Caco-2 (cell line): Measurements from ENCODE around the gene CCS. TPM values are rescaled to one million over a fixed set of nuclear protein-coding genes. Genes with fewer than 3 reads are reported as not detected.

Experiments used
- BruUV-seq: library from RNA; stranded (reverse); fragments of 400-500 nt; replicated peaks from 2 replicates; lab custom pipeline; 2021; lab: Mats Ljungman, UMichigan
- CTCF ChIA-PET: fragments of 300-600 bp; sonication (Branson Sonifier 250); formaldehyde crosslinking; loops from one replicate; lab custom pipeline; 2022; ENCODE audit warnings: antibody characterized with exemption; lab: Charles Lee
- POLR2A ChIA-PET: fragments of 300-600 bp; sonication (Branson Sonifier 250); formaldehyde crosslinking; loops from one replicate; lab custom pipeline; 2022; ENCODE audit warnings: antibody characterized with exemption; lab: Charles Lee
- DNase-seq, 2 experiments: peaks; one replicate each; pipeline versions ENCODE4 v3.0.0 to v3.0.0-alpha.2; 2020 to 2022
- H3K27me3 ChIP-seq: replicated peaks from 2 replicates; pipeline ENCODE4 v1.6.0; 2011; ENCODE audit warnings: low read length; ENCODE audit not compliant: control insufficient read depth, insufficient read depth
- H3K36me3 ChIP-seq: 2 replicates; pipeline ENCODE4 v1.5.1; 2011; ENCODE audit warnings: low read length; ENCODE audit not compliant: control insufficient read depth, insufficient read depth
- H3K4me1 ChIP-seq: fragments of 250-450 bp; sonication (Bioruptor Pico); 2 replicates; pipeline ENCODE4 v1.5.1; 2020; ENCODE audit warnings: mild to moderate bottlenecking
- H3K4me3 ChIP-seq: 2 replicates; pipeline ENCODE4 v1.5.1; 2011; ENCODE audit warnings: low read depth, mild to moderate bottlenecking, control low read depth, low read length
- H3K9me3 ChIP-seq: fragments of 250-450 bp; sonication (Bioruptor Pico); 2 replicates; pipeline ENCODE4 v1.5.1; 2020; ENCODE audit warnings: mild to moderate bottlenecking, moderate library complexity
- H3K27ac Mint-ChIP-seq: one replicate; pipeline ENCODE4 v1.8.0; 2022; ENCODE audit warnings: mixed read lengths; ENCODE audit not compliant: unreplicated experiment
- H3K27me3 Mint-ChIP-seq: one replicate; pipeline ENCODE4 v1.8.0; 2022; ENCODE audit warnings: mixed read lengths; ENCODE audit not compliant: insufficient read depth, unreplicated experiment
- H3K36me3 Mint-ChIP-seq: one replicate; pipeline ENCODE4 v1.8.0; 2022; ENCODE audit warnings: mild to moderate bottlenecking, mixed read lengths; ENCODE audit not compliant: insufficient read depth, unreplicated experiment
- H3K4me1 Mint-ChIP-seq: one replicate; pipeline ENCODE4 v1.8.0; 2022; ENCODE audit warnings: low read depth, mixed read lengths; ENCODE audit not compliant: unreplicated experiment
- H3K4me3 Mint-ChIP-seq: one replicate; pipeline ENCODE4 v1.8.0; 2022; ENCODE audit warnings: mild to moderate bottlenecking, moderate library complexity, mixed read lengths; ENCODE audit not compliant: unreplicated experiment
- H3K9me3 Mint-ChIP-seq: one replicate; pipeline ENCODE4 v1.8.0; 2022; ENCODE audit warnings: mixed read lengths; ENCODE audit not compliant: unreplicated experiment
- intact Hi-C: fragments of 100-400 bp; cut with micrococcal nuclease; formaldehyde crosslinking; loops from one replicate; pipeline ENCODE4 v1.10.0; 2022; ENCODE audit not compliant: unreplicated experiment
- total RNA-seq: library from RNA; stranded (reverse); gene quantifications from 2 replicates; pipeline ENCODE4 v1.2.3, GENCODE V29; 2022
- TF ChIP-seq, protein P1 (sequence below), 2 experiments: fragments of 200-600 bp in 1 of 2; IDR thresholded peaks; 1 replicate in 1 of 2; 2 replicates in 1 of 2; pipeline versions ENCODE4 v1.5.1 to v1.8.0; 2011 to 2022; ENCODE audit warnings: antibody characterized with exemption in 1 of 2, control low read depth in 1 of 2, inconsistent platforms in 1 of 2, low read depth in 1 of 2, low read length in 1 of 2, mild to moderate bottlenecking in 1 of 2, moderate library complexity in 1 of 2; ENCODE audit not compliant: insufficient read depth in 1 of 2, severe bottlenecking in 1 of 2, unreplicated experiment in 1 of 2

Gene CCS
- total RNA-seq, 1 experiment from 2014 or later: 52.9 TPM

DNA sequence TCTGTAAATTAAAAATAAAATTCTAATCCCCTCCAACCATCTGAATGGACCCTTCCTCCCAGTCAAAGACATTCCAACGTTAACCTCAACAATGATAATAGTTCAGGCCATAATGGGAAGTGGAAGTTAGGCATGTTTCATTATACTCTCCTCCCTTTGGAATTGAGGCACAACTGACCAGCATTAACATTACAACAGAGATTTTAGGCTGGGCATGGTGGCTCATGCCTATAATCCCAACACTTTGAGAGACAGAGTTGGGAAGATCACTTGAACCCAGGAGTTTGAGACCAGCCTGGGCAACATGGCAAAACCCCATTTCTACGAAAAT, 22.2 kb upstream of the CCS start:
- Histone ChIP-seq H3K4me3 (no peak overlapping the region), H3K36me3 (no peaks in the 10 kb centered on the region), H3K27me3 (no peaks in the 10 kb centered on the region), H3K9me3 (no peaks in the 10 kb centered on the region), H3K4me1 (no peaks in the 10 kb centered on the region)
- DNase-seq: no peak
- intact Hi-C loops: no loop called here
- Mint-ChIP-seq H3K27me3 (peaks cover 6% of the 10 kb centered on the region), H3K4me3 (no peak overlapping the region), H3K4me1 (peaks cover 20% of the 10 kb centered on the region), H3K9me3 (peaks cover 11% of the 10 kb centered on the region), H3K36me3 (no peaks in the 10 kb centered on the region), H3K27ac (no peak overlapping the region)
- CTCF ChIA-PET: interaction anchor here (0.7 to 1.0 kb wide), 2 partner anchors 132 to 145 kb away, joined by 4 to 7 read pairs; partner anchors contain the start of gene MRPL11
- no TSS peak for BruUV-seq
- POLR2A ChIA-PET: no interaction called here
- TF ChIP-seq, protein P1, sequence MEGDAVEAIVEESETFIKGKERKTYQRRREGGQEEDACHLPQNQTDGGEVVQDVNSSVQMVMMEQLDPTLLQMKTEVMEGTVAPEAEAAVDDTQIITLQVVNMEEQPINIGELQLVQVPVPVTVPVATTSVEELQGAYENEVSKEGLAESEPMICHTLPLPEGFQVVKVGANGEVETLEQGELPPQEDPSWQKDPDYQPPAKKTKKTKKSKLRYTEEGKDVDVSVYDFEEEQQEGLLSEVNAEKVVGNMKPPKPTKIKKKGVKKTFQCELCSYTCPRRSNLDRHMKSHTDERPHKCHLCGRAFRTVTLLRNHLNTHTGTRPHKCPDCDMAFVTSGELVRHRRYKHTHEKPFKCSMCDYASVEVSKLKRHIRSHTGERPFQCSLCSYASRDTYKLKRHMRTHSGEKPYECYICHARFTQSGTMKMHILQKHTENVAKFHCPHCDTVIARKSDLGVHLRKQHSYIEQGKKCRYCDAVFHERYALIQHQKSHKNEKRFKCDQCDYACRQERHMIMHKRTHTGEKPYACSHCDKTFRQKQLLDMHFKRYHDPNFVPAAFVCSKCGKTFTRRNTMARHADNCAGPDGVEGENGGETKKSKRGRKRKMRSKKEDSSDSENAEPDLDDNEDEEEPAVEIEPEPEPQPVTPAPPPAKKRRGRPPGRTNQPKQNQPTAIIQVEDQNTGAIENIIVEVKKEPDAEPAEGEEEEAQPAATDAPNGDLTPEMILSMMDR (IDR thresholded peaks at IDR 0.05; ENCODE audit: insufficient read depth in 1 of 2, low read depth in 1 of 2, low read length in 1 of 2, severe bottlenecking in 1 of 2, unreplicated experiment in 1 of 2): no peak

DNA sequence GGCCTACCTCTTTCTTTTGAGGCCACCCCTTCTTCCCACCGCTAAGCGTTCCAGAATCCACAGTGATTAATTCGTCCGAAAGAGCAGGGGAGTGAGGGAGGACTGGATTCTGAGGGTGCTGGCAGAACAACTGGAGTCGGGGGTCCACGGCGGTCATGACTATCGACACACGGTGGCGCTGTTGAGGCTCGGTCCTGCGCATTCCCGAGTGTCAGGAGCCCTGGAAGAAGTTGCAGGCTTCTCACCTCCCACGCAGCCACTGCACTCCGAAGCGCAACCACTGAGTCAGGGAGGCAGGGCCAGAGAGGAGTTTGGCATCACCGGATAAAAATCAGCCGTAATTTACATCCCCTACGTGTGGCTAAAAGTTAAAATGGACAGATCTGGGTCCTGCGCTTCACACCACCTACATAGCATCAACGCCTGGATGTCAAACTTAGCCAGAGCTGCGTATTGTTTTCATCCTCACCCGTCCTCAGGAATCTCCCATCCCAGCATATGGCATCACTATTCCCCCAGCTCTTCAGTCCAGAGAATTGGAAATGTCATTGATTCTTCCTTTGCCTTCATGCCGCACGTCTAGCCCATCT, 13.9 kb upstream of the CCS start:
- H3K27ac Mint-ChIP-seq: no peak overlapping the region
- no peaks in the 10 kb centered on the region for H3K4me1 ChIP-seq
- H3K36me3 ChIP-seq: no peaks in the 10 kb centered on the region
- H3K4me3 ChIP-seq: no peak overlapping the region
- peaks cover 18% of the 10 kb centered on the region for H3K9me3 ChIP-seq
- no peaks in the 10 kb centered on the region; the same call in 1 of the 2 replicates for H3K27me3 ChIP-seq
- H3K4me1 Mint-ChIP-seq: peaks cover 15% of the 10 kb centered on the region
- H3K4me3 Mint-ChIP-seq: no peak overlapping the region
- intact Hi-C loops: loop anchor here (1.0 to 5.0 kb wide), 2 partner anchors 99 to 253 kb away; no protein-coding TSS in a partner anchor
- peaks cover 6% of the 10 kb centered on the region for H3K27me3 Mint-ChIP-seq
- peaks cover 29% of the 10 kb centered on the region for H3K9me3 Mint-ChIP-seq
- CTCF ChIA-PET: interaction anchor here (0.7 to 0.9 kb wide), 2 partner anchors 11 to 99 kb away, joined by 3 to 4 read pairs; partner anchors contain the start of gene CTSF
- POLR2A ChIA-PET: no interaction called here
- H3K36me3 Mint-ChIP-seq: no peaks in the 10 kb centered on the region
- TF ChIP-seq, protein P1 (IDR thresholded peaks at IDR 0.05; ENCODE audit: insufficient read depth in 1 of 2, low read depth in 1 of 2, low read length in 1 of 2, severe bottlenecking in 1 of 2, unreplicated experiment in 1 of 2): peak; percentile 88 to 95
- BruUV-seq: no TSS peak
- peak; percentile 75 to 85 for DNase-seq

DNA sequence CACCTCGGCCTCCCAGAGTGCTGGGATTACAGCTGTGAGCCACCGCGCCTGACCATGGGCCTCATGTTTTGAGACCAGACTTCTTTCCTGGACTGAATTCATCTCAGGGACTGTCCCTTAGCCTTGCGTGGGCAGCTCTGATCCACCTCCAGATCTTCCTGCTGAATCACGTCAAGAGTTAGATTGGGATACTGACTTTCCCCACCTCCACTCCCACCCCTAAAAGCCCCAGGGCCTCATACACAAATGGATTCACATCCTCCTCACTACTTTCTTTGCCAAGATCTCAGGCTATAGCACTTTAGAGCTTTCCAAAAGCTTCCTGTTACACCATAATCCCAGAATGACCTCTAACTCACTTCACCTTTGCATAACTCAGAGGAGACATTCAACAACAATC, 12.2 kb upstream of the CCS start:
- BruUV-seq: no TSS peak

More for the DNA sequence above, 12.2 kb upstream of the CCS start:
- TF ChIP-seq, protein P1 (IDR thresholded peaks at IDR 0.05; ENCODE audit: insufficient read depth in 1 of 2, low read depth in 1 of 2, low read length in 1 of 2, severe bottlenecking in 1 of 2, unreplicated experiment in 1 of 2): no peak
- DNase-seq: no peak
- no peak overlapping the region for H3K4me3 ChIP-seq
- H3K9me3 ChIP-seq: peaks cover 22% of the 10 kb centered on the region
- no peaks in the 10 kb centered on the region for H3K36me3 ChIP-seq
- intact Hi-C loops: no loop called here
- H3K27ac Mint-ChIP-seq: no peak overlapping the region
- ChIA-PET CTCF (interaction anchor here (0.9 kb wide), 1 partner anchor 12 kb away, joined by 6 read pairs; no protein-coding TSS in a partner anchor), POLR2A (interaction anchor here (0.6 kb wide), 1 partner anchor 89 kb away, joined by 4 read pairs; no protein-coding TSS in a partner anchor)
- no peaks in the 10 kb centered on the region for H3K27me3 Mint-ChIP-seq
- no peaks in the 10 kb centered on the region for H3K4me1 Mint-ChIP-seq
- no peak overlapping the region for H3K4me3 Mint-ChIP-seq
- H3K27me3 ChIP-seq: no peaks in the 10 kb centered on the region; the same call in 1 of the 2 replicates
- no peaks in the 10 kb centered on the region for H3K36me3 Mint-ChIP-seq
- H3K9me3 Mint-ChIP-seq: peaks cover 24% of the 10 kb centered on the region
- H3K4me1 ChIP-seq: no peaks in the 10 kb centered on the region
